Stimulated activated CD4-positive, alpha-beta T cell treated with anti-CD3 and anti-CD28 coated beads, Interleukin-2, amount 100 ng/mL, for 48 hours (primary cell): ENCODE data around the gene ATG12.
"Not testable (repeated sequence)": the region's sequence is repeated elsewhere in the genome, so short reads cannot be mapped to it uniquely, and the experiment has no call there.

ENCODE experiments used
- DNase-seq, 2 donors: peaks; one replicate each; pipeline ENCODE4 v3.0.0-alpha.2; 2020

Gene ATG12

GRCh38 chr5:115842089-115842935 is 947 bp upstream of the ATG12 start:
- peak in 1 of 2 donors; percentile 7 for DNase-seq

- DNase-seq, result no peak
Measured at GRCh38 chr5:115840873-115841272, 492 bp downstream of the ATG12 start.

GRCh38 chr5:115838885-115839518 is 2.4 kb downstream of the ATG12 start:
- DNase-seq, result no peak

- no peak for DNase-seq
Measured at GRCh38 chr5:115835481-115835880, 5.9 kb downstream of the ATG12 start.

- no peak for DNase-seq
Measured at GRCh38 chr5:115831163-115831768, 10.1 kb downstream of the ATG12 start.

GRCh38 chr5:115829913-115830312 is 11.5 kb downstream of the ATG12 start:
- no peak for DNase-seq

GRCh38 chr5:115825948-115826347 is 15.4 kb downstream of the ATG12 start:
- no peak for DNase-seq

GRCh38 chr5:115824983-115825382 is 16.4 kb downstream of the ATG12 start:
- not testable (repeated sequence) for DNase-seq

- no peak for DNase-seq
Measured at GRCh38 chr5:115820846-115821245, 20.5 kb downstream of the ATG12 start.

GRCh38 chr5:115818821-115819220 is 22.5 kb downstream of the ATG12 start:
- DNase-seq, result no peak

- DNase-seq, result no peak
Measured at GRCh38 chr5:115817386-115817785, 24.0 kb downstream of the ATG12 start.

GRCh38 chr5:115816226-115817081 is 24.9 kb downstream of the ATG12 start, which contains the start of gene CDO1:
Gene CDO1, minus strand, starts transcription at chr5:115816659. Its CDS starts 262 bp downstream, at chr5:115816397.
- peak; percentile 10 to 22 for DNase-seq

GRCh38 chr5:115815693-115816225 is 25.6 kb downstream of the ATG12 start:
- DNase-seq, result no peak

GRCh38 chr5:115815006-115815692 is 26.2 kb downstream of the ATG12 start:
- no peak for DNase-seq

GRCh38 chr5:115813719-115814118 is 27.6 kb downstream of the ATG12 start:
- no peak for DNase-seq

- no peak for DNase-seq
Measured at GRCh38 chr5:115812372-115812771, 29.0 kb downstream of the ATG12 start.

- no peak for DNase-seq
Measured at GRCh38 chr5:115811406-115811805, 30.0 kb downstream of the ATG12 start.

- no peak for DNase-seq
Measured at GRCh38 chr5:115810761-115811160, 30.6 kb downstream of the ATG12 start.

GRCh38 chr5:115809946-115810345 is 31.4 kb downstream of the ATG12 start:
- no peak for DNase-seq

- DNase-seq, result not testable (repeated sequence)
Measured at GRCh38 chr5:115808066-115808465, 33.3 kb downstream of the ATG12 start.

GRCh38 chr5:115807654-115808052 is 33.7 kb downstream of the ATG12 start:
- no peak for DNase-seq
